IPS DF 6.9 (cell line): ENCODE data around the gene ABHD14A.
"Not testable (repeated sequence)": the region's sequence is repeated elsewhere in the genome, so short reads cannot be mapped to it uniquely, and the experiment has no call there.

Experiments used
- DNase-seq: peaks from one replicate; pipeline ENCODE4 v3.0.0-alpha.2; 2013; ENCODE audit warnings: low read depth, low spot score
- H3K27ac ChIP-seq: one replicate; pipeline ENCODE4 v1.5.1; 2013; ENCODE audit warnings: low read length, control low read depth
- H3K27me3 ChIP-seq: 2 replicates; pipeline ENCODE4 v1.6.1; 2013; ENCODE audit warnings: mild to moderate bottlenecking, low read length; ENCODE audit not compliant: control insufficient read depth, insufficient read depth
- H3K36me3 ChIP-seq: 2 replicates; pipeline ENCODE4 v1.6.1; 2013; ENCODE audit warnings: low read length; ENCODE audit not compliant: control insufficient read depth, insufficient read depth
- H3K4me1 ChIP-seq: 2 replicates; pipeline ENCODE4 v1.6.1; 2013; ENCODE audit warnings: low read length; ENCODE audit not compliant: control insufficient read depth, insufficient read depth
- H3K4me3 ChIP-seq: 2 replicates; pipeline ENCODE4 v1.5.1; 2013; ENCODE audit warnings: mild to moderate bottlenecking, low read length
- H3K9me3 ChIP-seq: 2 replicates; pipeline ENCODE4 v1.6.1; 2013; ENCODE audit warnings: low read length, inconsistent platforms; ENCODE audit not compliant: control insufficient read depth, insufficient read depth
- WGBS: extraction: QIAGEN DNeasy Blood & Tissue Kit; methylation state at CpG from one replicate; pipeline ENCODE4 v1.1.7; 2013; ENCODE audit warnings: mixed read lengths, missing lambda C conversion rate; ENCODE audit not compliant: insufficient read length, insufficient coverage; 5-methylcytosine and 5-hydroxymethylcytosine counted together

ABHD14A gene

DNA sequence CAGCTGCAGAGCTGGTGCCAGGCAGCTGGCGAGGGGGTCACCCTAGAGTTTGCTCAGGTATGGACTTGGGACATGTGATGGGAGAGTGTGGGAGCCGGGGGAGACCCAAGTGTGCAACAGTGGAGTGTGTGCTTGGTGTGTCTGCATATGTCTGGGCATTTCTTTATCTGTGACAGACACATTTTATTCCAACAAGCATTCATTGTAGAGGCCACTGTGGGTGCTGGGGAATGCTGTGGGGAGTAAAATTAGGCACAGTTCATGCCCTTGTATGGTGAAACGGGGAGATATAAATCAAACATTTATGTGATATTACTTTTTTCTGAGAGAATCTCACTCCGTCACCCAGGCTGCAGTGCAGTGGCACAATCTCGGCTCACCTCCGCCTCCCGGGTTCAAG, 12.7 kb downstream of the ABHD14A start:
- WGBS: no CpG with 5 or more reads among the region's 7 CpGs
- Histone ChIP-seq H3K4me1 (peaks cover 6% of the 10 kb centered on the region), H3K27me3 (no peaks in the 10 kb centered on the region), H3K4me3 (no peak overlapping the region), H3K36me3 (peaks cover 7% of the 10 kb centered on the region), H3K27ac (no peak overlapping the region), H3K9me3 (no peaks in the 10 kb centered on the region)
- DNase-seq: no peak

DNA sequence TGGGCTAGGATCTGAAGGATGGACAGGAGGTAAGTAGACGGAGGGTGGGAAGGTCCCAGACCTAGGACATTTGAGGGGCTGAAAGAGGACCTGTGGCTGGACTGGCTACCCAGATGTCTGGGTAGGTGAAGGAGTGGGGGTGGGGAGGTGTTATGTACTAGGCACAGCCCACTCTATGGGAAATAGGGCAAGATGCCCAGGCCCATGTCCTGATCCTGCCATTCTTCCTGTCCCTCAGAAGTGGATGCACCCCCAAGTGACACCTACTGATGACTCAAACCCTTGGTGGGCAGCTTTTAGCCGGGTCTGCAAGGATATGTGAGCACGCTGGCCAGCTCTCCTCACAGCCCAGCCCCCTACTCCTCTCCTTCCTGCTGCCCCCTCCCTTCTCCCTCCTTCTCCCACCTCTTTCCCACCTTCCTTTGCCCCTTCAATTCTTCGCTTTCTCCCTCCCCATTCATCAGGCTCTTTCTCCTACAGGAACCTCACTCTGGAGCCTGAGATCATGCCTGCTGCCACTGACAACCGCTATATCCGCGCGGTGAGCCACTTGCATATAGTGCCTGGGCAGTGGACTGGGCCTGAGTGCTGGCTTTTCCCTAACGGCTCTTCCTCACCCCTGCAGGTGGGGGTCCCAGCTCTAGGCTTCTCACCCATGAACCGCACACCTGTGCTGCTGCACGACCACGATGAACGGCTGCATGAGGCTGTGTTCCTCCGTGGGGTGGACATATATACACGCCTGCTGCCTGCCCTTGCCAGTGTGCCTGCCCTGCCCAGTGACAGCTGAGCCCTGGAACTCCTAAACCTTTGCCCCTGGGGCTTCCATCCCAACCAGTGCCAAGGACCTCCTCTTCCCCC, 13.7 kb downstream of the ABHD14A start:
- Histone ChIP-seq H3K27ac (no peak overlapping the region), H3K27me3 (no peaks in the 10 kb centered on the region), H3K4me3 (no peak overlapping the region), H3K9me3 (no peaks in the 10 kb centered on the region), H3K36me3 (peaks cover 13% of the 10 kb centered on the region), H3K4me1 (peaks cover 4% of the 10 kb centered on the region)
- WGBS: 100% methylated on average over 1 of the region's 15 CpGs
- no peak for DNase-seq

DNA sequence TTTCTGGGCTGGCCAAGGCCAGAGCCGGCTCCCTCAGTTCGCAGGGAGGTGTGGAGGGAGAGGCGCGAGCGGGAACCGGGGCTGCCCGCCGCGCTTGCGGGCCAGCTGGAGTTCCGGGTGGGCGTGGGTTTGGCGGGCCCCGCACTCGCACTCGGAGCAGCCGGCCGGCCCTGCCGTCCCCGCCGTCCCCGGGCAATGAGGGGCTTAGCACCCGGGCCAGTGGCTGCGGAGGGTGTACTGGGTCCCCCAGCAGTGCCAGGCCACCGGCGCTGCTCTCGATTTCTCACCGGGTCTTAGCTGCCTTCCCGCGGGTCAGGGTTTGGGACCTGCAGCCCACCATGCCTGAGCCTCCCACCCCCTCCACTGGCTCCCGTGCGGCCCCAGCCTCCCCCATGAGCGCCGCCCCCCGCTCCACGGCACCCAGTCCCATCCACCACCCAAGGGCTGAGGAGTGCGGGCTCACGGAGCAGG, 15.7 kb downstream of the ABHD14A start:
- DNase-seq, H3K4me1 ChIP-seq, H3K9me3 ChIP-seq, H3K4me3 ChIP-seq, H3K27me3 ChIP-seq, H3K27ac ChIP-seq: not testable (repeated sequence)
- H3K36me3 ChIP-seq: peaks cover 27% of the 10 kb centered on the region
- no CpG with 5 or more reads among the region's 38 CpGs for WGBS

DNA sequence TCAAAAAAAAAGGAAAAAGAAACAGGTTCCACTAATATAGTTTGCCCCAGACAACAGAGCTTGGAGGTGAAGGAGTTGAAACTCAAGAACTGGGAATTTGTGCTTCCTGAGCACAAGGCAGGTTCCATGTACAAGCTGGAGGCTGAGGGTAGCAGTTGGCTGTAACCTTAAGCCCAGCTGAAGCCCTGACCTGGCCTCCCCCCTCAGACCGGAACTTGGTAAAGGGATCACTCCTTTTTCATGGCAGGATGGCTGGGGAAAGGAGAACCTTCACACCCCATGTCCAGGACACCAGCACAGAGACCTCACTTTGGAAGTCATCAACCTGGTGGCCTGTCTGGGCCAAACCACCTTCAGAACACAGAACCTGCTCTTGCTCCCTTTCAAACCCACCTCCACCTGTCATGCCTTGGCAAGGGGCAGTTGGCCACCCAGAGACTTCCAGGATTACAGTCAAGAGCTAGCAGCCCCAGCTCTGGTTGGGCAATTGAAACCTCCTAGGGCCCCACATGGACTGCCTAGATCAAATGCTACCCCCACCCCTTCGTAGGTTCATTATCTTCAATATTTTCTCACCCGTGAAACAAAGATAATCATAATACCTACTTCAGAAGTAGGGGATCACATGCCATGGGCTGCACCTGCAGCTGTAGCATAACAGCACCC, 17.3 kb downstream of the ABHD14A start:
- no CpG with 5 or more reads among the region's 3 CpGs for WGBS
- no peak overlapping the region for H3K4me3 ChIP-seq

DNA sequence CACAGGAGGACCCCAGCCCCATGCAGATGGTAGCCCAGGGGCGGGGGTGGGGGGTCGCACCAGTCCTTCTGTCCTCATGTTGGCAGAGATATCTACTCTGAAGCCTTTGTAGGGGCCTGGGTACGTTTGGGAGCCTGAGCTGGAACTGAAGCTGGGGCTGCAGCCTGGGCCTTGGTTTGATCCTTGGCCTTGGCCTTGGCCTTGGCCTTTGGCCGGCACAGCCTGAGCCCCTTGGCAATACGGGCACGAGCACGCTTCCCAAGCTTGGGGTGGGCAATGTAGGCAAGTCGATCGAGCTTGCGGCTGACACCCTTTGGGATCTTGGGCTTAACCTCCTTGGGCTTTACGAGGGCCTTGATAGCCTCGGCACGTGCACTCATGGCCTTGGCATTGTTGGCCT, 18.8 kb downstream of the ABHD14A start:
- H3K27me3 ChIP-seq, H3K9me3 ChIP-seq, DNase-seq, H3K27ac ChIP-seq, H3K4me1 ChIP-seq, H3K4me3 ChIP-seq: not testable (repeated sequence)
- H3K36me3 ChIP-seq: peaks cover 27% of the 10 kb centered on the region
- no CpG with 5 or more reads among the region's 13 CpGs for WGBS

More for the DNA sequence above, 17.3 kb downstream of the ABHD14A start:
- Histone ChIP-seq H3K9me3 (no peaks in the 10 kb centered on the region), H3K27me3 (no peaks in the 10 kb centered on the region), H3K36me3 (peaks cover 27% of the 10 kb centered on the region), H3K4me1 (peaks cover 4% of the 10 kb centered on the region), H3K27ac (no peak overlapping the region)
- DNase-seq: no peak

DNA sequence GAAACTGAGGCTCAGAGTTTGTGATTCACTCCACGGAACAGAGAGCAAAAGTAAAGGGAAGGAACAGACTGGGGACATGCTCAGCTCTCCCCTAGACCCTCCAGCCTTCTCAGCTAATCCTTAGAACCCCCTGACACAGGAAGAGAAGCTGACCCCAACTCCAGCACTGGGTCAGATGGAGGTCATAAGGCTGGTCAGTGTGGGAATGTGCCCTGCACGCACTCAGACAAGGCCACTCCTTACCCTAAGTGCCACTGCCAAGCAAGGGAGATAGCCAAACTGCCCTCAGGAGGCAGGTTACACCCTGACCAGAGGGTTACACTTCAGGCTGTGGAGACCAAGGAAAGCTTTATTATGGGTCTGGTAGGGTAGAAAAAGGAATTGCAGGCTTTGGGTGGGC, 19.7 kb downstream of the ABHD14A start:
- Histone ChIP-seq H3K4me3 (peak overlapping the region; percentile 4; the same call in 1 of the 2 replicates), H3K9me3 (no peaks in the 10 kb centered on the region), H3K27me3 (no peaks in the 10 kb centered on the region), H3K4me1 (peaks cover 6% of the 10 kb centered on the region), H3K27ac (no peak overlapping the region), H3K36me3 (peaks cover 27% of the 10 kb centered on the region)
- DNase-seq: no peak
- no CpG with 5 or more reads among the region's 2 CpGs for WGBS

DNA sequence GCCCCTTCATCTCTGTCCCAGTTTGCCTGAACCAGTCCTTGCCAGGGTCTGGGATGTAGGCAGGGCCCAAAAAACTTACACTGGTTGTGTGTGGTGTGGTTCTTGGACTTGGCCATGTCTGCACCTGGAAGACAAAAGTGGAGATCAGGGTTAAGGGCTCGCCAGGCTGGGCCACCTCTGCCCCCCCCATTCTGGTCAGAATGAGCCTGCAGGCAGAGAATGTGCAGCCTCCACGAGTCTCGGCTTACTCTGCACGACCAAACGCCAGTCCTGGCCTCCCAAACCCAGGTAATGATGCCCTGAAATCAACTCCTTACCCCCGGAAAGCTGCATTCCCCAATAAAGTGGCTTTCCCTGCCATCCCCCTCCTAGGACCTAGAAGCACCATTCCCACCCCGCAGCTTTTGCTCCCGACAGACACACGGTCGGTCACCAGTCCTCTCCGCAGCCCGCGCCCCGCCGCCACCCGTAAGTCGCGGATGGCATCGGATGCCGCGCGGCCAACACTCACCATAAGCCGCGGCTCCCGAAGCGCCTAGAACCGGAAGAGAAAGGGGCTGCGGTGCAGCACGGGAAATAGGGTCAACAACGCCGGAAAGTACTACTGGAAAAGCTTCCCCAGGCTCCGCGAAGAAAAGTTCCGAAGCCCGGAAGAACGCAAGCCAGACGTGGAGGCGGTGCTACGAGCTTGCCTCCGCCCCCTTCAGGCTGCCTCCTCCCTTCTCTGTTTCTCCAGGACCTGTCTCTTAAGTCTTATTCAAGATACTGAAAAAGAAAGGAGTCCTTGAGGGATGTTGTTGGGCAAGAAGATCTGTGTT, 20.7 kb downstream of the ABHD14A start, which contains the start of gene RPL29:
RPL29 (minus strand) TSS at position 550 of the 818 bp plus-strand sequence; CDS start at position 116, 434 bp downstream.
- no CpG with 5 or more reads among the region's 40 CpGs for WGBS
- peak within 1 kb of the TSS; percentile 91 for H3K4me3 ChIP-seq

DNA sequence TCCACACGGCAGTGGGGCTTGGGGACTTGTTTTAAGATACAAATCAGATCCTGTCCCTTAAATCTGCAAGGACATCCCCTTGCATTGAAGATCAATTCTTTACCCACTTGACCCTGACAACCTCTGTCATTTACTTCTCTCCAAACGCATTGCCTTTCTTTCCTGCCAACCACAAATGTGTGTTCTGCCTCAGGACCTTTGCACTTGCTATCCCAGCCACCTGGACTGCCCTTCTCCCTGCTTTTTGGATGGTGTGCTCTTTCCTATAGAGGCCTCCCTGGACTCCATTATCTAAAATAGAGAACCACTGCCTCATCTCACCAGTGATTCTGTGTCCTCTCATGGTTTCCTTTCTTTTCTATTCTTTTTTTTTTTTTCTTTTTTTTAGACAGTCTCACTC, 22.3 kb downstream of the ABHD14A start:
- no peak overlapping the region for H3K4me3 ChIP-seq
- H3K4me1 ChIP-seq: peaks cover 6% of the 10 kb centered on the region
- H3K27me3 ChIP-seq: no peaks in the 10 kb centered on the region
- peaks cover 24% of the 10 kb centered on the region for H3K36me3 ChIP-seq
- no peak overlapping the region for H3K27ac ChIP-seq
- no peak for DNase-seq
- no peaks in the 10 kb centered on the region for H3K9me3 ChIP-seq
- WGBS: no CpG with 5 or more reads among the region's 2 CpGs

More for the DNA sequence above, 20.7 kb downstream of the ABHD14A start, which contains the start of gene RPL29:
- Histone ChIP-seq H3K27me3 (no peaks in the 10 kb centered on the region), H3K36me3 (peaks cover 27% of the 10 kb centered on the region), H3K4me1 (peaks cover 6% of the 10 kb centered on the region), H3K27ac (no peak within 1 kb of the TSS), H3K9me3 (no peaks in the 10 kb centered on the region)
- DNase-seq: peak; percentile 92

DNA sequence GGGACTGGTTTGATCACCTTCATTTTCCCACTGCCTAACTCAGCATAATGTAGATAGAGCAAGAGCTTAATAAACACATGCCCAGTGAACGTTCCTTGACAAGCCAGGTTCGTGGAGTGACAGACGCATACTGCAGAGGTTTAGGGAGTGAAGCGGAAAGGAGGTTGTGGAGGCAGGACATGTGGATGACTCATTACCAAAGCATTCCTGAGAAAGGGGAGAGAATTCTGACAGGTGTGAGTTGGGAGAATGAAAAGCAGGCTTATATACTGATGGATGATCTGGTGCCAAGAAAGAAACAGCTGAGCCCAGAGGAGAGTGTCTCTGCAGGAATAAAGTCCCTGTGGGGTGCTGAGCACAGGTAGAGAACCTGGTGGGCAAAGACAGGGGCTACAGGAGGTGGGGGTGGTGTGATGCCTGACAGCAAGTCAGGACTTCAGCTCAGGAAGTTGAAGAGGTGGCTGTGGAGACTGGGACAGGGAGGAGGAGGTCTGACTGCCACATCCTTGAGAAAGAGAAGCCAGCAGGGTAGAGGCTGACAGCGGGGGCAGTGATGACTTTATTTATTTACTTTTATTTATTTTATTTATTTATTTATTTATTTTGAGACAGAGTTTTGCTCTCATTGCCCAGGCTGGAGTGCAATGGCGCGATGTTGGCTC, 23.2 kb downstream of the ABHD14A start:
- H3K36me3 ChIP-seq: peaks cover 17% of the 10 kb centered on the region
- H3K27me3 ChIP-seq: no peaks in the 10 kb centered on the region
- WGBS: no CpG with 5 or more reads among the region's 7 CpGs
- DNase-seq: no peak
- no peak overlapping the region for H3K4me3 ChIP-seq
- H3K27ac ChIP-seq: no peak overlapping the region
- H3K4me1 ChIP-seq: peaks cover 6% of the 10 kb centered on the region; the same call in 1 of the 2 replicates
- H3K9me3 ChIP-seq: no peaks in the 10 kb centered on the region
